Esophagus squamous epithelium (tissue), 4 donors: ENCODE data around the gene RERE.

Experiments
- POLR2A ChIP-seq, 4 donors: fragments of 450-650 bp; IDR thresholded peaks; one replicate each; pipeline ENCODE4 v1.6.1; 2017; ENCODE audit warnings: antibody characterized with exemption in 4 of 4, mild to moderate bottlenecking in 4 of 4, moderate library complexity in 3 of 4
- TF ChIP-seq, protein P1 (sequence below), 6 experiments: fragments of 450-650 bp in 4 of 6; fragments of 200-600 bp in 2 of 6; sonication (generic) in 2 of 6; IDR thresholded peaks; one replicate each; pipeline ENCODE4 v1.5.1; 2016 to 2019; ENCODE audit warnings: antibody characterized with exemption in 6 of 6, mild to moderate bottlenecking in 4 of 6, moderate library complexity in 4 of 6

DNA sequence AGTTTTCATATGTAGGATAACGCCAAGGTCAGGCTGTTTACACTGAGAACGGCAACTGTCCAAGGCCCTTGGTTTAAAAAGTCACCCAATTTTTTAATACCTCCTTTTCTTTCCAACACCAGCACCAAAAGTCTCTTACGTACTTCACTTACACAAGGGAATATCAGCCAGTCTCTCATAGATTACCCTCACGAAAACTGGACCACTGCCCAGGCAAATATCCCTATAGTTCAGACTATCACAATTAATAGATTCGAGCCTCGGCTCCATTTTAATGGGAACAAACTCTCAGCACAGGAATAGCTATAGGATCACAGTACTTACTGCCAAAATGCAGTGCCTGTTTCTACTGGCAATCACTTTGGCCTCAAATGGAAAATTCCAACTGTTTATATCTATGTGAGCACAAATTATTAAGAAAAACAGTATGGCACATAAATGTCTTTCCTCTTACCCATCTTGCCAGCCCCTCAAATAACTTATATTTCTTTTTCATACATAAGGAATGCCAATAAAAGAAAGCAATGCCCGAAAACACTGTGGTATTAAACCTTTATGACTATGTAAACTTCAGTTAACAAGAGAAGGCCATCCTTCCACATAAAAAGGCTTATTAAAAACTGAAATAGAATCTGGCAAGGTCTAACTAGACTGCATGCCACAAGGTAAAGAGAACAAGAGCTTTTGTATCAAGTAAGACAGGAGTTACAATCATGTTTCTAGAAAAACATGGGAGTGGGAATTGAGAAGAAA lies 401.7 kb downstream of the RERE start:
- TF ChIP-seq, protein P1, sequence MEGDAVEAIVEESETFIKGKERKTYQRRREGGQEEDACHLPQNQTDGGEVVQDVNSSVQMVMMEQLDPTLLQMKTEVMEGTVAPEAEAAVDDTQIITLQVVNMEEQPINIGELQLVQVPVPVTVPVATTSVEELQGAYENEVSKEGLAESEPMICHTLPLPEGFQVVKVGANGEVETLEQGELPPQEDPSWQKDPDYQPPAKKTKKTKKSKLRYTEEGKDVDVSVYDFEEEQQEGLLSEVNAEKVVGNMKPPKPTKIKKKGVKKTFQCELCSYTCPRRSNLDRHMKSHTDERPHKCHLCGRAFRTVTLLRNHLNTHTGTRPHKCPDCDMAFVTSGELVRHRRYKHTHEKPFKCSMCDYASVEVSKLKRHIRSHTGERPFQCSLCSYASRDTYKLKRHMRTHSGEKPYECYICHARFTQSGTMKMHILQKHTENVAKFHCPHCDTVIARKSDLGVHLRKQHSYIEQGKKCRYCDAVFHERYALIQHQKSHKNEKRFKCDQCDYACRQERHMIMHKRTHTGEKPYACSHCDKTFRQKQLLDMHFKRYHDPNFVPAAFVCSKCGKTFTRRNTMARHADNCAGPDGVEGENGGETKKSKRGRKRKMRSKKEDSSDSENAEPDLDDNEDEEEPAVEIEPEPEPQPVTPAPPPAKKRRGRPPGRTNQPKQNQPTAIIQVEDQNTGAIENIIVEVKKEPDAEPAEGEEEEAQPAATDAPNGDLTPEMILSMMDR (IDR thresholded peaks at IDR 0.05): no peak
- no peak for TF ChIP-seq POLR2A (IDR thresholded peaks at IDR 0.05)
